Mucosa of rectum (tissue), 2 donors: Measurements from ENCODE around the gene FYB1.
"Not testable (repeated sequence)": the region's sequence is repeated elsewhere in the genome, so short reads cannot be mapped to it uniquely, and the experiment has no call there.

Source experiments
- H3K27ac ChIP-seq, 2 donors: one replicate each; pipeline ENCODE4 v1.7.0; 2013; ENCODE audit warnings: inconsistent platforms in 2 of 2, low read depth in 2 of 2, low read length in 2 of 2
- H3K27me3 ChIP-seq, 2 donors: one replicate each; pipeline ENCODE4 v1.7.0; 2013; ENCODE audit warnings: low read length in 2 of 2; ENCODE audit not compliant: control insufficient read depth in 2 of 2, insufficient read depth in 2 of 2
- H3K36me3 ChIP-seq, 2 donors: one replicate each; pipeline ENCODE4 v1.7.0; 2013; ENCODE audit warnings: low read length in 2 of 2; ENCODE audit not compliant: control insufficient read depth in 2 of 2, insufficient read depth in 2 of 2
- H3K4me1 ChIP-seq, 2 donors: one replicate each; pipeline ENCODE4 v1.7.0; 2013; ENCODE audit warnings: low read length in 2 of 2, mild to moderate bottlenecking in 1 of 2; ENCODE audit not compliant: control insufficient read depth in 2 of 2, insufficient read depth in 2 of 2
- H3K4me3 ChIP-seq, 2 donors: one replicate each; pipeline ENCODE4 v1.7.0; 2013; ENCODE audit warnings: low read length in 2 of 2
- H3K9ac ChIP-seq, 2 donors: one replicate each; pipeline ENCODE4 v1.7.0; 2013; ENCODE audit warnings: low read length in 2 of 2, low read depth in 1 of 2, mild to moderate bottlenecking in 1 of 2
- H3K9me3 ChIP-seq, 2 donors: one replicate each; pipeline ENCODE4 v1.7.0; 2013; ENCODE audit warnings: low read length in 2 of 2; ENCODE audit not compliant: control insufficient read depth in 2 of 2
- donor health status: healthy.
- donor health status: Normal muscosa, but diverticular disease.

FYB1 gene

GRCh38 chr5:39231705-39232525 lies 12.6 kb upstream of the FYB1 start:
- no peaks in the 10 kb centered on the region for H3K27me3 ChIP-seq
- H3K27ac ChIP-seq, result no peak overlapping the region
- H3K4me3 ChIP-seq, result no peak overlapping the region

DNA sequence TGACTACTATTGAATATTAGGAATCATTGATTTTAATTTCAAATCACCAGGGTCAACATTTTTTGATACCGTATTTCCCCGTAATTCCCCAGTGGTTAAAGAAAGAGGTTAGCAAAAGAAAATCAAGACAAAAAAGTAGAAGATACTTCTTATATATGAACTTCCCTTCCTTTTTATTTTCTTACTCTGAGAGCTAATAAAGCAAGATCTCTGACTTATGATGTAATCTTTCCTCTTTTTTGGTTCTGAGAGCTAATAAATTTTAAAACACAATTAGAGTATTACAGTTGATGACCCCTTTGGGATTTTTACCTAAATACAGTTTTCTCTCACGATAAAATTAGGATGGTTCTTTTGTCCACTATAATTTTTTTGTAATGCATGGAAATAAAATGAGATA lies 9.2 kb upstream of the FYB1 start:
- no peak overlapping the region for H3K27ac ChIP-seq
- H3K4me1 ChIP-seq, result peaks cover 2 to 13% of the 10 kb centered on the region in 2 donors
- no peaks in the 10 kb centered on the region for H3K27me3 ChIP-seq

More at GRCh38 chr5:39231705-39232525, 12.6 kb upstream of the FYB1 start:
- Histone ChIP-seq H3K9ac (no peak overlapping the region), H3K36me3 (no peaks in the 10 kb centered on the region), H3K4me1 (no peaks in the 10 kb centered on the region), H3K9me3 (no peaks in the 10 kb centered on the region)

DNA sequence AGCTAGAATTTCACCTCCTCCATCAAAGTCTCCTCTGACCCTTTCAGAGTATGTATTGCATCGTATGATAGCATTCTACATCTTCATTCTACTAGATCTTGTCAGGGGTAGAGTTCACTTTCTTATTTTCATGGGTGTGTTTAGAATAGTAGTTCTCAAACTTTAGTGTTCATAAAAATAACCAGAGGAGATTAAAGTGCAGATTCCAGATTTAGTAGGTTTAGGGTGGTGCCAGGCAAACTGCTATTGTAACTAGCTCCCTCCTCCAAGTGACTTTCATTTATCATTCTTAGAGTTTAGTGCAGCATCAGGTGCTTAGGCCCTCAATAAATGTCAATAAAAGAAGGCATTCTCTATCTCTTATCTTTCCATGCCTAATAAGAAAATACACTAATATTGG lies 7.2 kb upstream of the FYB1 start:
- Histone ChIP-seq H3K4me1 (peaks cover 2 to 15% of the 10 kb centered on the region in 2 donors), H3K4me3 (no peak overlapping the region), H3K27ac (no peak overlapping the region), H3K36me3 (no peaks in the 10 kb centered on the region), H3K9ac (no peak overlapping the region), H3K27me3 (no peaks in the 10 kb centered on the region), H3K9me3 (no peaks in the 10 kb centered on the region)

More for the DNA sequence above, 9.2 kb upstream of the FYB1 start:
- Histone ChIP-seq H3K4me3 (no peak overlapping the region), H3K36me3 (no peaks in the 10 kb centered on the region), H3K9ac (no peak overlapping the region), H3K9me3 (no peaks in the 10 kb centered on the region)

DNA sequence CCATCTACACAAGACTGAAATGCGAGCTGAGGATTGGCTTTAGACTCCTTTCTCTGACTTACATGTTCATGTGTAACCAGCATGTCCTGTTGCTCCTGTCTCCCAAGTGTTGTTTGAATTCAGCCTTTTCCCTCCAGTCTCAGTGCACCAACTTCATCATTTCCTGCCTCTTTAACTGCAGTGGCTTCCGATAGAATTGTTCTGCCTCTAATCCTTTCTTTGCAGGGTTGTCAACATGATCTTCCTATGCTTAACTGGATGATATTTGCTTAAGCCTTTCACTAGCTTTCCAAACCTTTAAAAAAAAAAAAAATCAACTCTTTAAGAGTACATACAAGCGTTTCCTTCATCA lies 6.7 kb upstream of the FYB1 start:
- Histone ChIP-seq H3K27me3 (no peaks in the 10 kb centered on the region), H3K4me1 (peaks cover 2 to 15% of the 10 kb centered on the region in 2 donors), H3K9ac (no peak overlapping the region), H3K36me3 (no peaks in the 10 kb centered on the region), H3K4me3 (no peak overlapping the region), H3K27ac (peak overlapping the region in 1 of 2 donors; percentile 2), H3K9me3 (no peaks in the 10 kb centered on the region)

DNA sequence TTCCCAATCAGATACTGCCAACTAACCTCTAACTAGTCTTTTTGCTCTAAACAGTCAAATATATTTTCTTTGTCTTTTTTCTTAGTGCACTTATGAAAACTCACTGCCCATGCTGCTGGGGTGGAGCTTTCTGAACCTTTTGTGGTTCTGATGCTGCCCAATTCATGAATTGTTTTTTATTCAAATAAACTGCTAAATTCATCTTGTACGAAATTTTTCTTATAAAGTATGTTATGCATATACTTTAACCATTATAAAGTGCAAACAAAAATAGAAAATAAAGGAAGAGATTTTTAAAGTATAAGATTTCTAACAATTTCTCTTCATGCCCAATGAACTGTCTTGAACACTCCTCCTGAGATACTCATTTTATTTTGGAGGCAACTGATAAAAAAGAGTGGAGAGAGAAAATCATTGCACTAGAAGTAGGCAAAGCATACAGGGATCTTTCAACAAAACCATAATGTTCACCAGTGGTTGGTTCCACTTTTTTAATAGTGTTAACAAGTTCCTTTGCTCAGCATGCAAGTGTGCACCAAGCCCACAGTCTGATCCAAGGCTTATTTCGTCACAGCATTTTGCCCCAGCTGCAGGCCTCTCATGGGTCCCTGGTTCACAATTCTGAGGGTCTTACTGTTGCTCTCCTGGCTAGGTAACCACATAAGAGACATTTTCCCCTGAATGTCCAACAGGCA lies 6.2 kb upstream of the FYB1 start:
- H3K27ac ChIP-seq, result peak overlapping the region in 1 of 2 donors; percentile 2

DNA sequence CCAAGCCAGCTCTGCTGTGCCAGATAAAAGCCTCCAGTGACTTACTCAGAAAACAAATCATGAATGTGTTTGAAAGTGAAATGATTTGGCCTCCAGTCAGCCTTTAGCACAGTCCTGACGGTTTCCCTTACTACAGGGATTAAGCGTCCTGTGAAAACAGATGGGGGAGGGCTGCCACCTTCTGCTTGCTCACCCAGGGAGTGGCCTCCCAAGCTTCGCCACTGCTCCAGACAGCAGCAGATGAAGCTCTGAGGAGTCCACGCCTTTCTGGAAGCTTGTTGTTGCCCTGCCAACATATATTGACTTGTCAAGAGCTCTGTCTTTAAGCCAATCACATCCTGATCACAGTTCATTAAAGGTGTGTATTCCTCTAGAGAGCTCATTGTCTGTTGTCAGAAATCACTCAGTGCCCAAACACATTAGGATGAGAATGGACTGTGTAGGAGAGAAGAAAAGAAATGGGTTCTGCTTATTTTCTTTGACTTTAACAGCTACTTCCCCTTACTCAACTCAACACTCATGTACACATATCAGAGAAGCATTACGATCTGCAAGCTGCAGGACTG lies 4.9 kb upstream of the FYB1 start:
- Histone ChIP-seq H3K4me1 (peaks cover 2 to 15% of the 10 kb centered on the region in 2 donors), H3K27ac (peak overlapping the region in 1 of 2 donors; percentile 52), H3K9me3 (no peaks in the 10 kb centered on the region), H3K4me3 (no peak overlapping the region), H3K27me3 (no peaks in the 10 kb centered on the region), H3K9ac (no peak overlapping the region), H3K36me3 (no peaks in the 10 kb centered on the region)

More for the DNA sequence above, 6.2 kb upstream of the FYB1 start:
- no peaks in the 10 kb centered on the region for H3K9me3 ChIP-seq
- no peaks in the 10 kb centered on the region for H3K27me3 ChIP-seq
- H3K4me1 ChIP-seq, result peaks cover 2 to 15% of the 10 kb centered on the region in 2 donors
- H3K9ac ChIP-seq, result no peak overlapping the region
- no peaks in the 10 kb centered on the region for H3K36me3 ChIP-seq
- no peak overlapping the region for H3K4me3 ChIP-seq

DNA sequence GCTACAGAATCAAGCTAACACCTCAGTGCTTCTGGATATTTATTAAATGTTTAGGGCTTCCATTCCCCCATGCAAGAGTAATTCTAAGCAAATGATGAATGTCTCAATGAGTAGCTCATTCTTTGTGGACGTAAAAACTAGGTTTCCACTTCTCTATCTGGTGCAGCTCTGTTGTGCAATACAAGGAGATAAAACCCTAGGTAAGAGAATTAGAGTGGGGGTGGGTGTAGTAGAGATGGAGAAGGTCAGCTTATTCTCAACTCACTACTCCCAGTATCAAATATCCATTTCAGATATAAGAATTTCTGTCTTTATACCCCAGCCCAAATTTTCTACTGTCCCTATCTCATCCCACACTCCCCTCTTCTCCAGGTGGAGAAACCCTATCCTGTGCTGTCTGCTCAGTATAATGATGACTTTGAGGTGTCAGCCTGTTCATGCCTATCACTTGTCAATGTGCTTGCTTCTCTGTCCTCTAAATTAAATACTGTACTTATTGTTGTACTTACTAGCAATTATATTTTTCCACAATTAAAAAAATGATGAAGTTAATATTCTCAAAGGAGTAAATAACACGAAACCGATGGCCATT lies 4.3 kb upstream of the FYB1 start:
- H3K4me1 ChIP-seq, result peaks cover 2 to 15% of the 10 kb centered on the region in 2 donors
- no peaks in the 10 kb centered on the region for H3K9me3 ChIP-seq
- H3K27ac ChIP-seq, result peak overlapping the region in 1 of 2 donors; percentile 52
- no peaks in the 10 kb centered on the region for H3K36me3 ChIP-seq
- no peak overlapping the region for H3K4me3 ChIP-seq
- H3K27me3 ChIP-seq, result no peaks in the 10 kb centered on the region
- H3K9ac ChIP-seq, result no peak overlapping the region

DNA sequence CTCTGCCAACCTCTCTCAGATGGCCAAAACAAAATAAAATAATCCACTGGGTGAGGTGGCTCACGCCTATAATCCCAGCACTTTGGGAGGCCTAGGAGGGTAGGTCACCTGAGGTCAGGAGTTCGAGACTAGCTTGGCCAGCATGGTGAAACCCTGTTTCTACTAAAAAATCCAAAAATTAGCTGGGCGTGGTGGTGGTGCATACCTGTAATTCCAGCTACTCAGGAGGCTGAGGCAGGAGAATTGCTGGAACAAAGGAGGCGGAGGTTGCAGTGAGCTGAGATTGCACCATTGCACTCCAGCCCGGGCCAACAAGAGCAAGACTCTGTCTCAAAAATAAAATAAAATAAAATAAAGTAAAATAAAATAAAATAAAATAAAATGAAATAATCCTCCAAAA lies 2.3 kb upstream of the FYB1 start:
- H3K9ac ChIP-seq, H3K4me3 ChIP-seq, H3K36me3 ChIP-seq, H3K27me3 ChIP-seq, H3K27ac ChIP-seq, H3K9me3 ChIP-seq: not testable (repeated sequence)
- H3K4me1 ChIP-seq, result peaks cover under 1 to 17% of the 10 kb centered on the region in 2 donors

DNA sequence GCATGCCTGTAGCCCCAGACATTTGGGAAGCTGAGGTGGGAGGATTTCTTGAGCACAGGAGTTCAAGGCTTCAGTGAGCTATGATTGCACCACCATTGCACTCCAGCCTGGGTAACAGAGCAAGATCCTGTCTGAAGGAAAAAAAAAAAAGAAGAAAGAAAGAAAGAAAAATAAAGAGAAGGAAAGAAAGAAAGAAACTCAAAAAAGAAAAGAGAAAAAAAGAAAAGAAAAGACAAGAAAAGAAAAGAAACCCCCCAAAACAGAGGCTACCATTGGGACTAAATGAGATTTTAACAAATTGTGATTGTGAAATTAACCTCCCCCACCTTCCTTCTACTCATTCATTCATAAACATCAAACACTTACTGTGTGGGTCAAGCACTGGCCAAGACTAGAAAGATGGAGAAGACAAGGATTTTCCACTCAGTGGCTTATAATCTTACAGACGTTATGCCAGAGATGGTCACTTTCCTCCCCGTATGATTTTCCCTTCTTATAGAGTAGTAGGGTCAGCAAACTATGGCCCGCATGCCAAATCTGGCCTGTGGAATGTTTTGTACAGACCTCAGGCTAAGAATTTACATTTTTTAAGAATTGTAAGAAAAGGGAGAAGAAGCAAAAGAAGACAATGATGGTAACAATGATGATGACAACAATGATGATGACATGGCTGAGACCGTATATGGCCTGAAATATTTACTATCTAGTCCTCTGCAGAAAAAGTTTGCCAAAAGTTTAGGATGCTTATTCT lies 1.1 kb upstream of the FYB1 start:
- H3K27me3 ChIP-seq, result no peaks in the 10 kb centered on the region
- H3K9ac ChIP-seq, result no peak overlapping the region
- H3K27ac ChIP-seq, result no peak overlapping the region
- H3K9me3 ChIP-seq, result no peaks in the 10 kb centered on the region
- H3K4me1 ChIP-seq, result peaks cover 0 to 15% of the 10 kb centered on the region in 2 donors
- no peaks in the 10 kb centered on the region for H3K36me3 ChIP-seq
- H3K4me3 ChIP-seq, result no peak overlapping the region
